Measurements from ENCODE around the gene LOXL1. TPM values are rescaled to one million over a fixed set of nuclear protein-coding genes. Genes with fewer than 3 reads are reported as not detected.

LOXL1 gene
- total and polyA plus RNA-seq, 2 of the 4 experiments (the other 2 are of a cell fraction): 148 to 332 TPM

- no peak for TF ChIP-seq MXI1 (IDR thresholded peaks at IDR 0.05; ENCODE audit: borderline replicate concordance, low read depth, low read length)
- TF ChIP-seq CEBPB (IDR thresholded peaks at IDR 0.05; ENCODE audit: low read depth, low read length): no peak
- no peak for TF ChIP-seq MAFK (IDR thresholded peaks at IDR 0.05; ENCODE audit: low read depth, low read length)
- TF ChIP-seq RFX5 (IDR thresholded peaks at IDR 0.05; ENCODE audit: low read depth, low read length): no peak
- TF ChIP-seq, protein P1, sequence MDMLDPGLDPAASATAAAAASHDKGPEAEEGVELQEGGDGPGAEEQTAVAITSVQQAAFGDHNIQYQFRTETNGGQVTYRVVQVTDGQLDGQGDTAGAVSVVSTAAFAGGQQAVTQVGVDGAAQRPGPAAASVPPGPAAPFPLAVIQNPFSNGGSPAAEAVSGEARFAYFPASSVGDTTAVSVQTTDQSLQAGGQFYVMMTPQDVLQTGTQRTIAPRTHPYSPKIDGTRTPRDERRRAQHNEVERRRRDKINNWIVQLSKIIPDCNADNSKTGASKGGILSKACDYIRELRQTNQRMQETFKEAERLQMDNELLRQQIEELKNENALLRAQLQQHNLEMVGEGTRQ (IDR thresholded peaks at IDR 0.05; ENCODE audit: low read depth, low read length): no peak
- TF ChIP-seq POLR2A (IDR thresholded peaks at IDR 0.05; ENCODE audit: low read depth, low read length): no peak
These were observed 11.0 kb downstream of the LOXL1 start (continued) for GRCh38 chr15:73937296-73937695.

DNA sequence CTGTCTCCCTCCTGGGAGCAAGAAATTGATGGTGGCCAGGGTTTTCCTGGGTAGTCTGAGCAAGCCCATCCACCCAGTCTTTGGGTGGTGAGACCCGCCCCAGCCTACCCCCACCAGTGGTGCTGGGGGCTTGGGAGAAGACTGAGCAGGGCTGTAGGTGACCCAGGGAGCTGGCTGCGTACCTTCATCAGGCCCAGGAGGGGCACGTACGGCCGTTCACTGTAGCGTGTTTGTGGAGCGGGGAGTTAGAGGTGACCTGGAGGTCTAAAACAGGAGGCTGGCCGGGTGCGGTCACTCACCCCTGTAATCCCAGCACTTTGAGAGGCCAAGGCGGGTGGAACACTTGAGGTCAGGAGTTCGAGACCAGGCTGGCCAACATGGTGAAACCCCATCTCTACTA lies 11.5 kb downstream of the LOXL1 start:
- H3K4me2 ChIP-seq (ENCODE audit: low read depth, low read length): no peak overlapping the region
- TF ChIP-seq SMC3 (IDR thresholded peaks at IDR 0.05; ENCODE audit: low read depth, low read length) (no peak), CTCF (conservative IDR thresholded peaks at IDR 0.05; ENCODE audit: low read depth, low read length) (no peak), RFX5 (IDR thresholded peaks at IDR 0.05; ENCODE audit: low read depth, low read length) (no peak)
- TF ChIP-seq, protein P1 (IDR thresholded peaks at IDR 0.05; ENCODE audit: low read depth, low read length): no peak
- no peaks in the 10 kb centered on the region for H3K27me3 ChIP-seq (ENCODE audit: control insufficient read depth, insufficient read depth, low read length)
- H3K9me3 ChIP-seq (ENCODE audit: control insufficient read depth, insufficient read depth, low read length): no peaks in the 10 kb centered on the region
- H3K79me1 ChIP-seq (ENCODE audit: low read depth in 1 of 2, low read length in 2 of 2): peaks cover 64 to 100% of the 10 kb centered on the region in 2 experiments
- no peak overlapping the region for H2BK120ac ChIP-seq (ENCODE audit: low read depth, low read length)
- BruUV-seq (replicated peaks): no TSS peak
- H3K4me1 ChIP-seq (ENCODE audit: control insufficient read depth, insufficient read depth, low read length): peaks cover 60% of the 10 kb centered on the region
- no peak overlapping the region for H3K14ac ChIP-seq (replicated peaks; ENCODE audit: low read depth, low read length)
- no peak overlapping the region for H4K91ac ChIP-seq (ENCODE audit: insufficient read depth, low read depth, low read length)
- no peak overlapping the region for H3K9ac ChIP-seq (ENCODE audit: low read depth, low read length)
- ChIA-PET CTCF (no interaction called here), POLR2A (ENCODE audit: unreplicated experiment) (no interaction called here)
- in situ Hi-C loops (cut with MboI; ENCODE audit: low sequenced_read_pairs): no loop called here
- intact Hi-C loops (cut with micrococcal nuclease): loop anchor here (2.0 kb wide), 1 partner anchor 63 kb away; no protein-coding TSS in a partner anchor
- no peak overlapping the region for H3K4ac ChIP-seq (ENCODE audit: low read depth, low read length)
- H4K8ac ChIP-seq (ENCODE audit: low read depth in 2 of 2, low read length in 2 of 2): no peak overlapping the region
- H3K27ac ChIP-seq (ENCODE audit: insufficient read depth, low read length): no peak overlapping the region
- no peak overlapping the region for H2AK9ac ChIP-seq (replicated peaks; ENCODE audit: low read depth, low read length, poor library complexity)
- H3K18ac ChIP-seq (ENCODE audit: low read depth, low read length): no peak overlapping the region
- no peak overlapping the region for H3K23ac ChIP-seq (ENCODE audit: low read depth, low read length)
- no CpG with 5 or more reads among the region's 11 CpGs for WGBS, 2 experiments (ENCODE audit: extremely low coverage in 2 of 2, insufficient read length in 1 of 2)
- dilution Hi-C loops (cut with HindIII; ENCODE audit: low sequenced_read_pairs, unreplicated experiment): no loop called here
- no peak for ATAC-seq (ENCODE audit: low read depth)
- H2BK15ac ChIP-seq (ENCODE audit: low read depth, low read length): no peak overlapping the region
- no peak overlapping the region for H3K4me3 ChIP-seq (ENCODE audit: insufficient read depth, low read depth, low read length)
- H2BK5ac ChIP-seq (ENCODE audit: low read depth, low read length, poor library complexity, severe bottlenecking): no peak overlapping the region
- no peak overlapping the region for H2BK20ac ChIP-seq (ENCODE audit: low read depth, low read length)
- peaks cover 47% of the 10 kb centered on the region for H3K9me1 ChIP-seq (ENCODE audit: insufficient read depth, low read length)
- H2AK5ac ChIP-seq (ENCODE audit: low read depth, low read length): no peak overlapping the region
- no peak overlapping the region for H3K56ac ChIP-seq (ENCODE audit: extremely low read depth, insufficient read depth, low read length)
- no peak overlapping the region for H4K5ac ChIP-seq (ENCODE audit: low read depth, low read length)
- peaks cover 8% of the 10 kb centered on the region for H3K36me3 ChIP-seq (ENCODE audit: control insufficient read depth, insufficient read depth, low read length)
- no peak overlapping the region for H2AFZ ChIP-seq (replicated peaks; ENCODE audit: low read length, poor library complexity)
- DNase-seq: no peak
- H4K20me1 ChIP-seq (ENCODE audit: insufficient read depth, low read length): peaks cover 37% of the 10 kb centered on the region
